Measurements from ENCODE around the gene GAPDHS. TPM values are rescaled to one million over a fixed set of nuclear protein-coding genes. Genes with fewer than 3 reads are reported as not detected.

GAPDHS gene
- total RNA-seq, 1 donor from 2014 or later, result not detected

DNA sequence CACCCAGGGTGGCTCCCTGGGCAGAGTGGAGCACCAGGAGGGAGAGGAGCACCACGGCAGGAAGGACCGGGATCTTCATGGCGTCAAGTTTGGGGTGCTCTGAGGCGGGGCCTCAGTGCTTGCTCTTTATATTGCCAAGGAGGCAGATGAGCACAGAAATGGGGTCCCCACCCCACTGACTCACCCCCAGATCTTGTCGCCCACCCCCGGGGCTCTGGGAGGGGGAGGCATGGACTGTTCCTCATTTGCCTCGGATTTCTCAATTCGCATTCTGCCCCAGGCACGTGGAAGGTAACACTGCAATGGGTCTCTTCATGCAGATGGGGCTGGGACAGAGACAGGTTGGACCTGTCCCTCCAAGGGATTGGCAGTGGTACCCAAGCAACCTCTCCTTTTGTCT lies 42.9 kb upstream of the GAPDHS start, which contains the start of gene KRTDAP:
TSS of gene KRTDAP (minus strand) at position 101 of the 400 bp plus-strand sequence. CDS start at position 79, 22 bp downstream.
- Histone ChIP-seq H3K27ac (no peak within 1 kb of the TSS), H3K9me3 (no peaks in the 10 kb centered on the region), H3K36me3 (no peaks in the 10 kb centered on the region), H3K4me1 (peaks cover 3% of the 10 kb centered on the region), H3K27me3 (peaks cover 8% of the 10 kb centered on the region), H3K4me3 (no peak within 1 kb of the TSS)
- intact Hi-C loops (cut with DNase I), result loop anchor here (10.0 kb wide), 1 partner anchor 136 kb away; the partner anchor contains the start of gene FFAR3
- DNase-seq (no peak), ATAC-seq (no peak)
- TF ChIP-seq, protein P1, sequence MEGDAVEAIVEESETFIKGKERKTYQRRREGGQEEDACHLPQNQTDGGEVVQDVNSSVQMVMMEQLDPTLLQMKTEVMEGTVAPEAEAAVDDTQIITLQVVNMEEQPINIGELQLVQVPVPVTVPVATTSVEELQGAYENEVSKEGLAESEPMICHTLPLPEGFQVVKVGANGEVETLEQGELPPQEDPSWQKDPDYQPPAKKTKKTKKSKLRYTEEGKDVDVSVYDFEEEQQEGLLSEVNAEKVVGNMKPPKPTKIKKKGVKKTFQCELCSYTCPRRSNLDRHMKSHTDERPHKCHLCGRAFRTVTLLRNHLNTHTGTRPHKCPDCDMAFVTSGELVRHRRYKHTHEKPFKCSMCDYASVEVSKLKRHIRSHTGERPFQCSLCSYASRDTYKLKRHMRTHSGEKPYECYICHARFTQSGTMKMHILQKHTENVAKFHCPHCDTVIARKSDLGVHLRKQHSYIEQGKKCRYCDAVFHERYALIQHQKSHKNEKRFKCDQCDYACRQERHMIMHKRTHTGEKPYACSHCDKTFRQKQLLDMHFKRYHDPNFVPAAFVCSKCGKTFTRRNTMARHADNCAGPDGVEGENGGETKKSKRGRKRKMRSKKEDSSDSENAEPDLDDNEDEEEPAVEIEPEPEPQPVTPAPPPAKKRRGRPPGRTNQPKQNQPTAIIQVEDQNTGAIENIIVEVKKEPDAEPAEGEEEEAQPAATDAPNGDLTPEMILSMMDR (IDR thresholded peaks at IDR 0.05), result no peak

DNA sequence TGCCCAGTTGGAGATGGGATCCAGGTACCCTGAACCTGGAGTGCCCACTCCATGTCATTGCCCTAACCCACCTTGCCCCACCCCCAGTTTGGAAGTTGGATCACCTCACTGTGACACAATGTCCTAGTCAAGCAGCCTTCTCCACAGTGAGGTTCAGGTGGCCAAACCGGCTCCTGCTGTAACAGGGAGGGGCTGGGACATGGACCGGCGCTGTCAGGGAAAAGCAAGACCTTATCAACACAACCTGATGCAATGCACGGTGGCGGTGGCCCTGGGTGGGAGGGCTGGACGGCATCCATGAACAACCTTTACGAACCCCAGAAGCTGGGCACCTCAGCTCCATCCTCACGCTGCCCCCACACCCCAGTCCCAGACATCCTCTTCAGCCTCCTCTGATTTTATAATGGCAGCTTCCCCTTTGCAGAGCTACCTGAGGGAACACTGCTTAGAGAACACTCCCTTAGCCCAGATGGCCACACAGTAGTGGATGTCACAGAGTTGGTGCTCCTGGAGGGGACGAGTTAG lies 41.4 kb upstream of the GAPDHS start:
- DNase-seq (no peak), ATAC-seq (no peak)
- intact Hi-C loops (cut with DNase I), result loop anchor here (10.0 kb wide), 1 partner anchor 137 kb away; the partner anchor contains the start of gene FFAR3
- TF ChIP-seq, protein P1 (IDR thresholded peaks at IDR 0.05), result no peak
- H3K9me3 ChIP-seq, result no peaks in the 10 kb centered on the region
- peaks cover 3% of the 10 kb centered on the region for H3K4me1 ChIP-seq
- no peak overlapping the region for H3K27ac ChIP-seq
- peaks cover 8% of the 10 kb centered on the region for H3K27me3 ChIP-seq
- H3K4me3 ChIP-seq, result no peak overlapping the region
- H3K36me3 ChIP-seq, result no peaks in the 10 kb centered on the region

DNA sequence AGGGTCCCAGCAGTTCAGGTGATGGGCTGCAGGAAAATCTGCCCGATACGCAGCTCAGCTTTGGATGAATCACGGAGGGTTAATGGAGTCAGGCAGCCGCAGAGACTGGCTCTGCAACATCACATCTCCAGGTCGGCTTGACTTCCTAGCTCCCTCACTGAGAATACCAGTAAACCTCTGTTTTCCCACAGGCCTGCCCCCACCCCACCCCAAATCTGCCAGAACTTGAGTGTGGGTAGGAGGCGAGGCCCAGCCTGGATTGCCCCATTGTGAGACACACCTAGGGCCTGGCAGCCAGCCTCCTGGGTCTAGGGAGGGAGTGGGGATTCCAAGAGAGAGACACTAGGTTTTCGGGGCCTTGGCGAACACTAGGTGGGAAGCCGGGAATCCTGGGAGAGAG lies 39.3 kb upstream of the GAPDHS start:
- intact Hi-C loops (cut with DNase I), result loop anchor here (10.0 kb wide), 1 partner anchor 139 kb away; the partner anchor contains the start of gene FFAR3
- TF ChIP-seq, protein P1 (IDR thresholded peaks at IDR 0.05), result no peak
- H3K27ac ChIP-seq, result no peak overlapping the region
- ATAC-seq, result no peak
- H3K9me3 ChIP-seq, result no peaks in the 10 kb centered on the region
- H3K27me3 ChIP-seq, result peaks cover 8% of the 10 kb centered on the region
- no peak overlapping the region for H3K4me3 ChIP-seq
- H3K4me1 ChIP-seq, result peaks cover 3% of the 10 kb centered on the region
- DNase-seq, result no peak
- H3K36me3 ChIP-seq, result no peaks in the 10 kb centered on the region

DNA sequence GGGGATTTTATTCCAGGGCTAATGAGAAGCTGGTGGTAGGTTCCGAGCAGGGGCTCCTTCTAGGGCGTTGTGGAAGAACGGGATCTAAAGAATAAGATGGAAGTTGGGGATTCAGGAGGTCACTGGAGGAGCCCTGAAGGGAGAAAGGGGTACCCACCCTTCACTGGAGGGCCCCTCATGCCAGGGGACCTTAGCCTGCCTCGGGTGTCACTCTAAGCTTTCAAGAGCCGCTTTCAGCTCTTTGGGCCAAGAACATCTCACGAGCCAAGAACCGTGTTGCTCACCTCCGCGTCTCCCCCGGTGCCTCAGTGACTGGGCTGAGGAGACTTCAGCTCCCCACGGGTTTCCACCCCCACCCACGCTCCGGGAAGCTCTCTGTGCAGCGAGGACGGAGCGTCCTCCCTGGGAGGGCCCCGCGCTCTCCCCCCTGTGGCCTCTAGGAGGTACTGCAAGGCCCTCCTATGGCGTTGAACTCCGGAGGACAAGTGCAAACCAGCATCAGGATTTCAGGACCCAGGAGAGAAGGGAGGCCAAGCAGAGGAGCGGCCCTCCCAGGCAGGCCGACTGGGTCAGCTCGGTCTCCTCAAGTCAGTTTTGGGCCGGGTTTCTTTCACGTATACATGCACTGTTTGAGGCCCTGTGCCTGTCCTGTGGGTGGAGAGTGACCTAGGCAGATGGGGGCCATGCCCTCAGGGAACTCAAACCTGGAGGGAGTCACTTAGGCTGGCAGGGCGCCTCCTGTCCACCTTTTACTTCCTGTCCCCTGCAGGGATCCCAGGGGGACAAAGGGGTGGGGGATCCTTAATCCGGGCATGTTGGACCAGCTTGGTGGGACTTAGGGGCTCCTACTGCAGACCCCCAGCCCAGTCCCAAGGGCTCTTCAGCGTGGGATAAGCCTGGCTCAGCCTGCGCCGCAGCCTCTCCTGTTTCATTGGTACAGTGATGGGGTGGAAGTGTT lies 37.9 kb upstream of the GAPDHS start:
- ATAC-seq (peak; percentile 98), DNase-seq (peak; percentile 86)
- H3K4me3 ChIP-seq, result no peak overlapping the region
- H3K27ac ChIP-seq, result no peak overlapping the region
- intact Hi-C loops (cut with DNase I), result loop anchor here (10.0 kb wide), 1 partner anchor 141 kb away; the partner anchor contains the start of gene FFAR3
- H3K4me1 ChIP-seq, result peaks cover 3% of the 10 kb centered on the region
- H3K9me3 ChIP-seq, result no peaks in the 10 kb centered on the region
- TF ChIP-seq, protein P1 (IDR thresholded peaks at IDR 0.05), result peak; percentile 98
- peaks cover 8% of the 10 kb centered on the region for H3K27me3 ChIP-seq
- no peaks in the 10 kb centered on the region for H3K36me3 ChIP-seq

DNA sequence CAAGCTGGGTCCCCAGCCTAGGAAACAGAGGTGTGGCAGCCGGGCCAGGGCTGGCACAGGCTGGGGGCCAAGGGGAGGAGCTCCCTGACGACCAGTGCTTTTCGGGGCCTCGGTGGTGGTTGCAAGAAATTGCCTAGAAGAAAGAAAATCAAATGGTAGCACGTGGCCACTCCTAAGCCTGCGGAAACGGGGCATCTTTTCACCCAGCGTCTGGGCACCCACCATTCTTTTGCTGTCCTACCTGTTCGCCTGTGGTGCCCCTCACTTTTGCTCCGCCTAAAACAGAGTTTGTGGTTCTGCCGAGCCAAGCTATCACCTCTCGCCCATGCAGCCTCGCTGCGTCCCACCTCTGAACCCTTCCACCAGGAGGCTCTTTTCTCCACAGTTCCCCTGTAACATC lies 35.9 kb upstream of the GAPDHS start:
- Histone ChIP-seq H3K27me3 (no peaks in the 10 kb centered on the region), H3K27ac (no peak overlapping the region), H3K4me3 (no peak overlapping the region), H3K4me1 (peaks cover 3% of the 10 kb centered on the region), H3K9me3 (no peaks in the 10 kb centered on the region), H3K36me3 (no peaks in the 10 kb centered on the region)
- DNase-seq (no peak), ATAC-seq (no peak)
- intact Hi-C loops (cut with DNase I), result loop anchor here (10.0 kb wide), 1 partner anchor 143 kb away; the partner anchor contains the start of gene FFAR3
- TF ChIP-seq, protein P1 (IDR thresholded peaks at IDR 0.05), result no peak
